Measurements from ENCODE around the gene CALY. TPM values are rescaled to one million over a fixed set of nuclear protein-coding genes. Genes with fewer than 3 reads are reported as not detected.

The CALY gene
- total RNA-seq, 1 donor, result not detected

DNA sequence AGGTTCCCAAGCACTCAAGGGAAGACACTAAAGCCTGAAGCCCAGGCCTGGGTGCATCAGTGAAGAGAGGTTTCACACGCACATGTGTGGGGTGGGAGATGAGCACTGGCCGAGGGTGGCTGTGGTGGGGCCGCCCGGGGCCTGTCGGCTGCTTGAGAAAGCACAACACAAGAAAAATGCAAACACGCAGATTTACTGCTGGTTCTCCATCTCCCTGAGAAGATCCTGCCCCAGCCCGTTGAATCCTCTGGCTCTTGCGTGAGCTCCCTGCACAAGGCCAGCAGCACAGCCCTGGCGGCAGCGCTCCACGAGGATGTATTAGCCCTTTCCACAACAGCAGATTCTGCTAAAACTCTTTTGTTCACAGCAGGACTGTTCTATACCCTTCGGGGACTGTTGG lies 21.8 kb downstream of the CALY start:
- DNase-seq (ENCODE audit: low read depth in 2 of 3, low spot score in 2 of 3), result no peak

- DNase-seq (ENCODE audit: low read depth in 2 of 3, low spot score in 2 of 3), result no peak
Observed at GRCh38 chr10:133313192-133313591, 23.5 kb downstream of the CALY start.

- no peak for DNase-seq (ENCODE audit: low read depth in 2 of 3, low spot score in 2 of 3)
Observed at GRCh38 chr10:133312769-133313145, 23.9 kb downstream of the CALY start.

DNA sequence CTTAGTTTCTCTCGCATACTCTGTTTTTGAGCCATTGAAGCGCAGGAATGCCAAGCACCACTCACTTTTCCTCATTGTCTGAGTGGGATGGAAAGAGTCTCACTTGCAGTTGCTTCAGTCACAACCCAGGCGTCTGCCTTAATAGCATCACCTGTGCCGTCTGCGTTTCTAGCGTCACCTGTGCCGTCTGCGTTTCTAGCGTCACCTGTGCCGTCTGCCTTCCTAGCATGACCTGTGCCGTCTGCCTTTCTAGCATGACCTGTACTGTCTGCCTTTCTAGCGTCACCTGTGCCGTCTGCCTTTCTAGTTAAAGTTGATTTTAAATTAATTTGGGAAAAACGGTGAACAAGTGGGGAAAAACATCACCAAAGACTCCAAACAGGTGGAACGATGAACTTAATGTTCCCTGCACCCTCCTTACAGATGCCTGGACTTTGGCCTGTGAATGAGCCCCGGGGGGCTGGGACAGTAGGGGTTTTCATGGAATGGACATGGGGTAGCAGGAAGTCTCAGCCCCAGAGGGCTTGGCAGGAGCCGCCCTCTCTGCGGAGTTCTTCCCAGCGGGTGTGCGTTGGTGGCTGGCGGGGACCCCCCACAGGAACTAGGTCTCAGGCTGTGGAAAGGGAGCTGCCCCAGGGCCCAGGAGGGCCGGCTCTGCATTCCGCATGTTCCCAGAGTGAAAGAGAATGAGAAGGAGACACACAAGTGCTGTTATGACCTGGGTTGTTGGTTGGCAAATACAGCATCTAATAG lies 24.5 kb downstream of the CALY start:
- DNase-seq (ENCODE audit: low read depth in 2 of 3, low spot score in 2 of 3), result no peak

DNA sequence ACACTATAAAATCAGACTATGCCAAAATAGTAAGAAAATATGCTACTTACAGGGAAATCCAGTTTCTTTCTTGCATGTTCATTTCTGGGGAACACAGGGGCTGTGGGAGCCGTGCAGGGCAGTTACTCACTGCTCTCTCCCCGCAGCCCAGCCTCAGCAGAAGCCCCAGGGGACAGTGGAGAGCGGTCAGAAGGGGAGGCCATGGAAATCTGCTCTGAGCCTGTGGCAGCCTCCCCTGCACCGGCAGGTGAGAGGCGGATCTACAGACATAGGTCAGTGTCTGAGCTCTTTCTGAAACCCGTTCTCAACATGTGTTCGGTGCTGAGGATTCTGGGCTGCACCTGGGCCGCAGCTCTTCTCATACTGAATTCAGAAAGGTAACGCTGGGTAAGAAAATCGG lies 25.1 kb downstream of the CALY start:
- no peak for DNase-seq (ENCODE audit: low read depth in 2 of 3, low spot score in 2 of 3)

DNA sequence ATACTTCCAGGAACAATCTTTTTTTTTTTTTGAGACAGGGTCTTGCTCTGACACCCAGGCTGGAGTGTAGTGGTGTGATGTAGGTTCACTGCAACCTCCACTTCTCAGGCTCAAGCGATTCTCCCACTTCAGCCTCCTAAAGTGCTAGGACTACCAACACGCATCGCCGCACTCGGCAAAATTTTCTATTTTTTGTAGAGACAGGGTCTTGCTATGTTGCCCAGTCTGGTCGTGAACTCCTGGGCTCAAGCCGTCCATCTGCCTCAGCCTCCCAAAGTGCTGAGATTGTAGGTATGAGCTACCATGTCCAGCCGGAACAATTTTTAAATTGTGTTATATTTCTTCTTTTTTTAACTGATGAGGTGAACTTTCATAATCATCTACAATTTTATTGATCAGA lies 25.9 kb downstream of the CALY start:
- DNase-seq (ENCODE audit: low read depth in 2 of 3, low spot score in 2 of 3), result no peak

- DNase-seq (ENCODE audit: low read depth in 2 of 3, low spot score in 2 of 3), result no peak
Observed at GRCh38 chr10:133310399-133310755, 26.3 kb downstream of the CALY start.

DNA sequence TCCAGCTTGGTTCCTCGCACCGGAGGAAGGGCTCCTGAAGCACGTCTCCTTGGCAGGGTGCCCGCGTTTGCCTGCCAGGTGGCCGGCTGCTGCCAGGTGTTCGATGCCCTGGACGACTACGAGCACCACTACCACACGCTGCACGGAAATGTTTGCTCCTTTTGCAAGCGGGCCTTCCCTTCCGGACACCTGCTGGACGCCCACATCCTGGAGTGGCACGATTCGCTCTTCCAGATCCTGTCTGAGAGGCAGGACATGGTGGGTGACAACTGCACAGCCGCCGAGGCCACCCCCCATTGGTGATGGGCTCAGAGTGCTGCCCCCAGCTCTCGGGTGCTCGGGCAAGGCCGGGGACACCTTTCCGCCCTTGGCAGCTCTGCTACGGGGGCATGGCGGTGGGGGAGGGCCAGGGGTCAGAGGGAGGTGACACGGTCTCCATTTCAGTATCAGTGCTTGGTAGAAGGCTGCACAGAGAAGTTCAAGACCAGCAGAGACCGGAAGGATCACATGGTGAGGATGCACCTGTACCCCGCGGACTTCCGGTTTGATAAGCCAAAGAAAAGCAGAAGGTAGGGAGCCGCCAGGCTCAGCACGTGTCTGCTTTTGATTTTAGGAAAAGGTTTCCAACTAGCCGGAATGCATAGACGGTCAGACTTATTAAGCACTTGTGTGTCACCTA lies 26.8 kb downstream of the CALY start:
- DNase-seq (ENCODE audit: low read depth in 2 of 3, low spot score in 2 of 3), result no peak

DNA sequence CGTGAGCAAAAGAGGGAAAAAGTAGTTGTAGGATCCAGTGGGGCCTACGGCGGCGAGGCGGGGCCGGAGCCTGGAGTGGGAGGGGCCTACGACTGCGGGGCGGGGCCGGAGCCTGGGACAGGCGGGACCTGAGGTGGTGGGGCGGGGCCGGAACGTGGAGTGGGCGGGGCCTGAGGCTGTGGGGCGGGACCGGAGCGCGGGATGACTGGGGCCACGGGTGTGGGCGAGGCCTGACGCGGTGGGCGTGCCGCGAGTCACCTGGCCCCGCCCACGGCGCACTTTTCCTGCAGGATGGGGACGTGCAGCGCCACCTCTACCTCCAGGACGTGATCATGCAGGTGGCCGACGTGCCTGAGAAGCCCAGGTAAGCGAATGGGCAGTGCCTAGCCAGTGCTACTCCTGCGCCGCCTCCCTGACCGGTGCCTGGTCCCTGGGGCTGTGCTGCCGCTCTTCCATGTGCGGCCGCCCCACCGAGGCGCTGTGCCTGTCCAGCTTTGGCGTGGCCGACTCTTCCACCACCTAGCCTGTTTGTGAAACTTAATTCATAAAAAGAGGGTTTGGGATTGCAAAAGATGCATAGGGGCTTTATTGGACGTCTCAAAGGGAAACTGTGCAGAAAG lies 27.5 kb downstream of the CALY start:
- peak in 2 of 3 donors; percentile 87 to 88 for DNase-seq (ENCODE audit: low read depth in 2 of 3, low spot score in 2 of 3)

DNA sequence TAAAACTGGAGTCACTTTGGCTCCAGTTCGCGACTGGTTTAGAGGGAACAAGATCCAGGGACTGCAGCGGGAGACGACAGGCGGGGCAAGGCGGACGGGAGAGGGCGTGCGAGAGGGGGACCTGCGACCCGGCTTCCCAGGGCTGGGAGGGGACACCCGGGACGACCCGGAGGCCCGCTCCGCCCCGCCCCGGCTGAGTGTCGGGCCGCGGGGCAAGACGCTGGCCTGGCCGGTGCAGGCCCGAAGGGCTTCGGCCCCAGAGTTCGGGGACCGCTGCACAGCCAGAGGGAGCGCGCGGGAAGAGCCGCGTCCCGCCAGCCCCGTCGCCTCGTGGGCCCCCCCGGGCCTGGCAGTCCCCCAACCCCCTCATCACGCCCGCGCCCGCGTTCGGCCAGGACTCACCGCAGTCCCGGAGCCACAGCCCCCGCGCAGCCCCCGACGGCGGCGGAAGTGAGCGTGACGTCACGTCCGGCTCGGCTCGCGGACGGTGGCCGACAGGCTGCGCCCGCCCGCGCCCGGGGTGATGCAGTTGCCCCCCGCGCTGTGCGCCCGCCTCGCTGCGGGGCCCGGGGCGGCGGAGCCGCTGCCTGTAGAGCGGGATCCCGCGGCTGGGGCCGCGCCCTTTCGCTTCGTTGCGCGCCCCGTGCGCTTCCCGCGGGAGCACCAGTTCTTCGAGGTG lies 28.1 kb downstream of the CALY start, which contains the start of the genes TUBGCP2 and ZNF511:
TSS of gene TUBGCP2 (minus strand) at position 452 of the 679 bp plus-strand sequence. CDS start 5,931 bp downstream, outside the sequence.
TSS of gene ZNF511 (plus strand) at position 494 of the 679 bp plus-strand sequence. CDS start at position 524, 30 bp downstream.
- DNase-seq (ENCODE audit: low read depth in 2 of 3, low spot score in 2 of 3), result peak; percentile 89 to 97 (median 90)

DNA sequence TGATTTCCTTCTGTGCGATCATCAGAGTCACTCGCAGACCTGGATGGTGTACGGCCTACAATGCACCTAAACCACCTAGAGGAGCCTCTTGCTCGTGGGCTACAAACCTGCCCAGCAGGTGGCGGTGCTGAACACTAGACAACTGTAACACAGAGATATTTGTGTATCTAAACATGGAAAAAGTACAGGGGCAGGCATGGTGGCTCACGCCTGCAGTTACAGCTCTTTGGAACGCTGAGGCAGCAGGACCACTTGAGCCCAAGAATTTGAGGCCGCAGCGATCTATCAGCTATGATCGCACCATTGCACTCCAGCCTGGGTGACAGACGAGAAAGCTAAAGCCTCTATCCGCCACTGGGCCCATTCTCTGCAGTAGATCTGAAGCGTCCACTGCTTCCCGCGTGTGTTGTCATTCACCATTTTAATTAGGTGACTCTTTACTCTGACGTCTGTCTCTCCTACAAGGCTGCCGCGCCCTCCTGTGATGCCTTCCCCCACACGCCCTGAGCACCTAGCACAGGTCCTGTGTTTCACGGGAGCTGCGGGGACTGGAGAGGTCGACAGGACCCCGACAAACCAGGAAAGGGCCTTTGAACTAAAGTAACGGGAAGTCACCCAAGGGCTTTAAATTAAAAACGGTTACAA lies 28.8 kb downstream of the CALY start:
- peak; percentile 77 to 85 (median 81) for DNase-seq (ENCODE audit: low read depth in 2 of 3, low spot score in 2 of 3)

DNA sequence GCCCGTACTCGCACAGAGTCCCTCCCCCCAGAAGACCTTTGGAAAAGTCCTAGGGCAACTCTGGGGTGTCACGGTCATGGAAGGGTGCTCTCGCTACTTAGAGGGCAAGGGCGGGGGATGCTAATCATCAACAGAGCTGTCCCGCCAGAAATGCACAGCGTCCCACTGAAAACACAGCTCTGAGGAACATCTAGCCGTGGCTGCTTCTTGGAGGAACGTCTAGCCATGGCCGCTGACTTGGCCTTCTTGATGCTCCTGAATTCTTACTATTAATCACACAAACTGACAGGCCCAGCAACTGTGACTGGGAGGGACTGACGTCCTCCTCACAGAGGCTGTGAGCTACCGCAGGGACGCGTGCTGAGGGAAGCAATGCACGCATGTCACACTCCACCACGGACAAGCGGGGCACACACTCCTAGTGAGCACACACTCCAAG lies 29.7 kb downstream of the CALY start:
- DNase-seq (ENCODE audit: low read depth in 2 of 3, low spot score in 2 of 3), result no peak

GRCh38 chr10:133306097-133306476 lies 30.6 kb downstream of the CALY start:
- no peak for DNase-seq (ENCODE audit: low read depth in 2 of 3, low spot score in 2 of 3)

- DNase-seq (ENCODE audit: low read depth in 2 of 3, low spot score in 2 of 3), result no peak
Observed at GRCh38 chr10:133303206-133303605, 33.5 kb downstream of the CALY start.

DNA sequence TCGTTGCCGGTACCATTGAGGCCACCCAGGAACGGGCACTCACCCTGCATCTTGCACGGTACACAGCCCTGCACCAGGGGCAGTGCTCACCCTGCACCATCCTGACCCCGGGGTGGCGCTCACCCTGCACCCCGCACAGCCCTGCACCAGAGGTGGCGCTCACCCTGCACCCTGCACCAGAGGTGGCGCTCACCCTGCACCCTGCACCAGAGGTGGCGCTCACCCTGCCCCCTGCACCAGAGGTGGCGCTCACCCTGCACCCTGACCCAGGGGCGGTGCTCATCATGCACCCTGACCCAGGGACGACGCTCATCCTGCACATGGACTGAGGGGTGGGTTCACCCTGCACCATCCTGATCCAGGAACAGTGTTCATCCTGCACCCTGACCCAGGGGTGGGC lies 34.5 kb downstream of the CALY start:
- no peak for DNase-seq (ENCODE audit: low read depth in 2 of 3, low spot score in 2 of 3)

DNA sequence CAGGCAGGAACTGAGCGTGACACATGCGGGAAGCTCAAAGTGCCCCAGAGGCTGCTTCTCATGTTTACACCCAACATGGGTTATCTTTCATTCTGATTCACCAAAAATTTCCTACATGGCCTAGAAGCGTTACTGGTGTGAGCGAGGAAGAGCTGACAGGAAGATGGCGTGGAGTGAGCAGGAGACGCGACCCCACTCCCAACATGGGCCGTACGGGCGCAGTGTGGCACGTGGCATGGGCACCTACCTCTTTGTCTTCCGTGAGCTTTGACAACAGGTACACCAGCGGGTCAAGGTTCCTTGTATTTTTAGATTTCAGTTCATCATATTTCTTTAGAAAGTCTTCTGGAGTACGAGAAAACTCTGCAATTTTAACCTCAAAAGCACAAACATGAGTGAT lies 37.0 kb downstream of the CALY start:
- DNase-seq (ENCODE audit: low read depth in 2 of 3, low spot score in 2 of 3), result no peak

GRCh38 chr10:133299224-133299623 lies 37.5 kb downstream of the CALY start:
- no peak for DNase-seq (ENCODE audit: low read depth in 2 of 3, low spot score in 2 of 3)

- no peak for DNase-seq (ENCODE audit: low read depth in 2 of 3, low spot score in 2 of 3)
Observed at GRCh38 chr10:133298466-133298865, 38.2 kb downstream of the CALY start.

DNA sequence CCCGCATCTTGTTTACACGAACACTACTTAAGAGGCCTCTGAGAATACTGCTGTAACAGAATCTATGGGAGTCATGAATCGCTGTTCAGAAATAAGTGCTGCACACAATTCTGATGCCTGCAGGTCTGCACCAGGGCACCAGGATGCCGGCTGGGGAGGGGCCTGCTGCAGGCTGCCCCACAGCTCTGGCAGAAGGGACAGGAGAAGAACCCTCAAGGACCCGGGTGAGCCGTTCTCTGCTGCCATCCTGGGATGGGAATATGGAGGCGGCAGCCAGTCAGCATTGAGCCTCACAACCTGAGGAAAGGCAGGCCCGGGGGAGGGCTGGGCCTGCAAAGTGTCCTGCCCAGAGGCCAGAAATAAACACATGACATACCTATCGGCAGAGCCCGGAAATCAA lies 39.2 kb downstream of the CALY start:
- no peak for DNase-seq (ENCODE audit: low read depth in 2 of 3, low spot score in 2 of 3)

GRCh38 chr10:133295426-133296320 lies 41.0 kb downstream of the CALY start:
- DNase-seq (ENCODE audit: low read depth in 2 of 3, low spot score in 2 of 3), result no peak

Measured in hematopoietic multipotent progenitor cell (in vitro differentiated cells).